ENCODE data around the gene RYR1.
"Not testable (repeated sequence)": the region's sequence is repeated elsewhere in the genome, so short reads cannot be mapped to it uniquely, and the experiment has no call there.

RYR1 gene

DNA sequence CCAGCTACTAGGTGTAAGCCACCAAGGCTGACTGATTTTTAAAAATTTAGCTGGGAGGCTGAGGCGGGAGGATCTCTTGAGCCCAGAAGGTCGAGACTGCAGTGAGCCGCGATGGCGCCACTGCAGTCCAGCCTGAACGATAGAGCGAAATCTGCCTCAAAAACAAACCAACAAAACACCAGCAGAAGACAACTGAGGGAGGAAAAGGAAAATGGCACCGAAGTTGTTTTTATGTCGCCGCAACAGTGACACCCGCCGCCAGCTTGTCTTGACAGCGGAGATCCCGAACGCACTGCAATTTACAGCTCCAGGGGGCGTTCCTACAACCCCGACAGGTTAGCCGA lies 30.9 kb upstream of the RYR1 start:
- no peak for TF ChIP-seq ZFX (IDR thresholded peaks at IDR 0.05)
- TF ChIP-seq, protein P1, sequence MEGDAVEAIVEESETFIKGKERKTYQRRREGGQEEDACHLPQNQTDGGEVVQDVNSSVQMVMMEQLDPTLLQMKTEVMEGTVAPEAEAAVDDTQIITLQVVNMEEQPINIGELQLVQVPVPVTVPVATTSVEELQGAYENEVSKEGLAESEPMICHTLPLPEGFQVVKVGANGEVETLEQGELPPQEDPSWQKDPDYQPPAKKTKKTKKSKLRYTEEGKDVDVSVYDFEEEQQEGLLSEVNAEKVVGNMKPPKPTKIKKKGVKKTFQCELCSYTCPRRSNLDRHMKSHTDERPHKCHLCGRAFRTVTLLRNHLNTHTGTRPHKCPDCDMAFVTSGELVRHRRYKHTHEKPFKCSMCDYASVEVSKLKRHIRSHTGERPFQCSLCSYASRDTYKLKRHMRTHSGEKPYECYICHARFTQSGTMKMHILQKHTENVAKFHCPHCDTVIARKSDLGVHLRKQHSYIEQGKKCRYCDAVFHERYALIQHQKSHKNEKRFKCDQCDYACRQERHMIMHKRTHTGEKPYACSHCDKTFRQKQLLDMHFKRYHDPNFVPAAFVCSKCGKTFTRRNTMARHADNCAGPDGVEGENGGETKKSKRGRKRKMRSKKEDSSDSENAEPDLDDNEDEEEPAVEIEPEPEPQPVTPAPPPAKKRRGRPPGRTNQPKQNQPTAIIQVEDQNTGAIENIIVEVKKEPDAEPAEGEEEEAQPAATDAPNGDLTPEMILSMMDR (conservative IDR thresholded peaks at IDR 0.05) = no peak
- H3K27ac ChIP-seq = peak overlapping the region; percentile 90

DNA sequence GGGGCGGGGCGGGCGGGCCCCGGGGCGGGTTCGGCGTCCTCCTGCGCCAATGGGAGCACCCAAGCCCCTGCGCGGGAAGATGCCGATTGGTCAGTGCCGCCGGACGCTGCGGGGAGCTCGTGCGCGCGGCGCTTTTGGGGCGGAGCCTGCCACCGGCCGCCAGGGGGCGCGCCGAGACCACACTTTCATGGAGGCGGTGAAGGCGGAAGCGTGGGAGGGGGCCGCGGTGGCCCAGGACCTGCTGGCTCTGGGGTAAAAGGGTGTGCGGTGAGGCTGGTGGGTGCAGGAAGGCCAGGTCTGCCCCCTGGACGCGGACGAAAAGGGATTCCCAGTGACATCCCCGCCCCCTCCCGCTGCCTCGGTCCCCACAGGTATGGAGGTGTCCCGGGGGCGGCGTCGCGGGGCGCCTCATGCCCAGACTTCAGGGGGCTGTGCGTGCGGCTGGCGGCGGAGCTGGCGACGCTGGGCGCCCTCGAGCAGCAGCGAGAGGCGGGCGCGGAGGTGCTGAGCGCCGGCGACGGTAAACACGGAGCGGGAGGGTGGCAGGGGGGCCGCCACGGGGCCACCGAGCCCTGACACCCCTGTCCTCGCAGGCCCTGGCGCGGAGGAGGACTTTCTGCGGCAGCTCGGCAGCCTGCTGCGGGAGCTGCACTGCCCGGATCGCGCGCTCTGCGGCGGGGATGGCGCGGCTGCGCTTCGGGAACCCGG lies 30.4 kb upstream of the RYR1 start, which contains the start of gene FAM98C:
Gene FAM98C, plus strand, starts transcription at position 127 of the 708 bp plus-strand sequence. Its CDS starts 61 bp downstream, at position 188.
- TF ChIP-seq, protein P1 (conservative IDR thresholded peaks at IDR 0.05) = peak; percentile 98
- TF ChIP-seq ZFX (IDR thresholded peaks at IDR 0.05) = peak; percentile 87; the same call in 1 of the 2 replicates
- peak within 1 kb of the TSS; percentile 90 for H3K27ac ChIP-seq

GRCh38 chr19:38404858-38405257 lies 28.6 kb upstream of the RYR1 start:
- no peak overlapping the region for H3K27ac ChIP-seq
- no peak for TF ChIP-seq ZFX (IDR thresholded peaks at IDR 0.05)
- TF ChIP-seq, protein P1 (conservative IDR thresholded peaks at IDR 0.05) = no peak

DNA sequence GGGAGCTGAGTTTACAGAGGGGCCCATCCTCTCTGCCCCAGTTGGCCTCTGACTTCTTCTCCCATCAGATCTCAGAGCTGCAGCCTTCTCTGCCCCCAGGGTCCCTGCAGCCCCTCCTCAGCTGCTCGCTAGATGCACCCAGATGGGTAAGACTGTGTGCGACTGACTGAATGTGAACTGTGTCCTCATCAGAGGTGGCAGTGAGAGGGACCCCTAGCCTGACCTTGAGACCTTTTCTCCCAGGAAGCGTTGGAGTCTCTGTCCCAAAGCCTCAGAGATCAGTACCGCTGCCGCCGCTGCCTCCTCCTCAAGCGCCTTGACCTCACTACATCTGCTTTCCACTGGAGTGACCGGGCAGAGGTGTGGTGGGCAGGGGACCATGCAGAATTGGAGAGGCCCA lies 28.2 kb upstream of the RYR1 start:
- TF ChIP-seq, protein P1 (conservative IDR thresholded peaks at IDR 0.05) = no peak
- H3K27ac ChIP-seq = no peak overlapping the region

DNA sequence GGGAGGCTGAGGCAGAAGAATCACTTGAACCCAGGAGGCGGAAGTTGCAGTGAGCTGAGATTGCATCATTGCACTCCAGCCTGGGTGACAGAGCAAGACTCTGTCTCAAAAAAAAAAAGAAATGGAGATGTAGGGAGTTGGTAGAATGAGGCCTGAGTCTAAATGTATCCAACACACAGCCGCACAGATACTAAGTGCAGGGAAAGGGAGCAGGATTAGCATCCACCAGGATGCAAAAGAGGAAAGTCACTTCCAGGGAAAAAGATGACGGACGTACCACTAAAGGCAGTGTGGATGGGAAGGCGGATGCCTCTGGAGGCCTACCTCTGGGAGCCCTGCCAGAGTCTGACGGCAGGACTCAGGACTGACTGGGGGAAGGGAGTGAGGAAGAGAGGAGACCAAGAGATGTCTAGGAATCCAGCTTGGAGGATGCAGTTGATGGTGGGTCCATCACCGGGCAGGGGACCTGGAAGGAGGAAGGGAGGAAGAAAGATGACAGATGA lies 23.8 kb upstream of the RYR1 start:
- no peak overlapping the region for H3K27ac ChIP-seq
- TF ChIP-seq, protein P1 (conservative IDR thresholded peaks at IDR 0.05) = no peak
- TF ChIP-seq ZFX (IDR thresholded peaks at IDR 0.05) = no peak

DNA sequence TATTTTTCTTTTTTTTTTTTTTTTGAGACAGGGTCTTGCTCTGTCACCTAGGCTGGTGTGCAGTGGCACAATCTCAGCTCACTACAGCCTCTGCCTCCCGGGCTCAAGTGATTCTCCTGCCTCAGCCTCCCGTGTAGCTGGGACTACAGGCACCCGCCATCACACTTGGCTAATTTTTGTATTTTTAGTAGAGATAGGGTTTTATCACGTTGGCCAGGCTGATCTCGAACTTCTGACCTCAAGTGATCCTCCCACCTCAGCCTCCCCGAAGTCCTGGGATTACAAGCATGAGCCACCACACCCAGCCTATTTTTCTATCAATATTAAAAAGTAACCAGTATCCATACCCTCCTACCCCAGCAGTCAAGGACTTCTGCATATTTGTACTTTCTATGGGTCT lies 23.1 kb upstream of the RYR1 start:
- H3K27ac ChIP-seq = not testable (repeated sequence)

DNA sequence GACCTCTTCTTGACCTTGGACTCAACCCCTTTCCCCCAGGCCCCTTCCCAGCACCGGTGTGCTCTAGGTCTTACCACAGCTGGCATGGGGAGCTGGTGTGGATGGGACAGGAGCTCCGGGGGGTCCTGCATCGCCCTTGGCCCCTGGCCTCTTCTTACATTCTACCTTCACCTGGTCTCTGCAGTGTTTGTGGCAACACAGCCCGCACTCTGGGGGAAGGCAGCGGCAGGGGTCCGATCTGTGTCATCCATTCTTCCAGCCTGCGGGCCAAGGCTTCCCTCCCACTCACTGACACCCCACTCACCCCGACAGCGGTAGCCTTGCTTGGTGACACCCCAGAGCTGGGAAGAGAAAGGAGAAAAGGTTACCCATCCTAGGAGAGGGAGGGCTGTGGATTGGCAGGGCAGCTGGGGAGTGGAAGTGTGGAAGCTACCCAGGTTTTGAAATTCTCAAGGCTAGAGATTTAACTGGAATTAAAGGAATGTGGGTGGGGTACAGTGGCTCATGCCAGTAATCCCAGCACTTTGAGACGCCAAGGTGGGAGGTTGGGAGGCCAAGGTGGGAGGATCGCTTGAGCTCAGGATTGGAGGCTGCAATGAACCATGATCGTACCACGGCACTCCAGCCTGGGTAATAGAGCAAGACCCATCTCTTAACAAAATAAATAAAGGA lies 22.3 kb upstream of the RYR1 start:
- H3K27ac ChIP-seq = no peak overlapping the region
- TF ChIP-seq, protein P1 (conservative IDR thresholded peaks at IDR 0.05) = no peak
- TF ChIP-seq ZFX (IDR thresholded peaks at IDR 0.05) = no peak

GRCh38 chr19:38411898-38412297 lies 21.6 kb upstream of the RYR1 start:
- H3K27ac ChIP-seq = not testable (repeated sequence)

All from C4-2B (cell line).